LNCAP (cell line): Measurements from ENCODE around the gene ZNF444.

Source experiments
- CTCF ChIP-seq: fragments of 450-650 bp; IDR thresholded peaks from 2 replicates; pipeline ENCODE4 v1.5.1; 2017; ENCODE audit warnings: mild to moderate bottlenecking

The ZNF444 gene

DNA sequence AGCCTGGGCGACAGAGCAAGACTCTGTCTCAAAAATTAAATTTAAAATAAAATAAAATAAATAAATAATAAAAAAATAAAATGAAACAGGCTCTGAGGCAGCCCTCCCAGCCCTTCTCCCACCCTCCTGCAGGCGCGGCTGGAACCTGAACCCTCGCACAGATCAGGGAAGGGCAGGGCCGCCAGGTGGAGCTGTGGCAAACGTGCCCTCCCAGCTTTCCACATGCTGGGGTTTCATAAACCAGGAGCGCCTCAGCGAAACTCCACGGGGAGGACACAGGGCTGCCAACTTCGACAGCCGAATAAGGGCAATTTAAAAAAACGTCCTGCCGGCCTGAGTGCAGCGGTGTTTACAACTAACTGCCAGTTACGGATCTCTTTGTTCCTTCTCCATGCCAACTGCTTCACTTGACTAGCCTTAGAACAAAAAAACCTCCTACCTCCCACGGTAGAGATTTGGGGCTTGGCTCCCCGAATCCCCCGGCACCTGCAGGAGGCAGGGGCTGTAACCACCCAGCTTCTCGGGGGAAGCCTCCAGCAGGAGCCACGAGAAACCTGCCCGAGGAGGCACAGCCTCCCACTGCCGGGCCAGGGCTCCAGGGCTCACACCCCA, 35.9 kb upstream of the ZNF444 start:
- peak; percentile 63 for TF ChIP-seq CTCF

DNA sequence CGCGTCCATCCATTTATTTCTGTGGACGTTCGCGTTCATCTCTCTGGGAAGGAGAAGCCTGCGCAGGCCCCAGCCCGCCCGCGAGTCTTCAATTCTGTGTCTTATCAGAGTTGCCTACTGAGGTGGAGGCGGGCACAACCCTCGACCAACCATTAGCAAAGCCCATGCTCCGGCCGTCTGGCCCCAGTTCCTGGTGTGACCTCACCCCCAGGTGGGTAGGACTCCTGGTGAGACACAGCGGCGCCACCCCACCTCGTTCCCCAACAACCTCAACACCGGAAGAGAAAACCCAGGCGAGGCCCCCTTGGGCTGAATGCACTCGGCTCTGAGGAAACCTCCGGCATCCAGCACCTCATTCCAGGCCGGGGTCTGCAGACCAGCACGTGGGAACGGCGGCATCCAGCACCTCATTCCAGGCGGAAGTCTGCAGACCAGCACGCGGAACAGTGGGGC, 34.7 kb upstream of the ZNF444 start:
- TF ChIP-seq CTCF, result no peak

DNA sequence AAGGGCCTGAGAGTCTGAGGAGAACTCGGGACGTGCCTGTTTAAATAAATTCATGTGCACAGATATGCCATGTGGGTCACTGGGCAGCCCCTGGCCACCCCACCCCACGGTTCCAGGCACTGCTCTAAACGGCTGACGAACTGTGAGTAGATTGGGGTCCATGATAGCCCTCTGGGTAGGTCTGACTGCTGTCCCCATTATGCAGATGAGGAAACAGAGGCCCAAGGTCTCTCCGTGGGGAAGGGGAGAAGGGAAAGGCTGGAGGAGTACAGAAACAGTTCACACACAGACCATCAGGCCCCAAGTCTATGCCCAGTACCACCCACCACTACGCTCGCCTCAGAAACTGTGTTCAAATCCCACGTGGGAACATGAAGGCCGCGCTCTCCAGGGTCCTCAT, 34.1 kb upstream of the ZNF444 start:
- no peak for TF ChIP-seq CTCF

GRCh38 chr19:56107626-56108351, 33.3 kb upstream of the ZNF444 start:
- no peak for TF ChIP-seq CTCF

GRCh38 chr19:56108447-56109195, 32.5 kb upstream of the ZNF444 start:
- no peak for TF ChIP-seq CTCF

DNA sequence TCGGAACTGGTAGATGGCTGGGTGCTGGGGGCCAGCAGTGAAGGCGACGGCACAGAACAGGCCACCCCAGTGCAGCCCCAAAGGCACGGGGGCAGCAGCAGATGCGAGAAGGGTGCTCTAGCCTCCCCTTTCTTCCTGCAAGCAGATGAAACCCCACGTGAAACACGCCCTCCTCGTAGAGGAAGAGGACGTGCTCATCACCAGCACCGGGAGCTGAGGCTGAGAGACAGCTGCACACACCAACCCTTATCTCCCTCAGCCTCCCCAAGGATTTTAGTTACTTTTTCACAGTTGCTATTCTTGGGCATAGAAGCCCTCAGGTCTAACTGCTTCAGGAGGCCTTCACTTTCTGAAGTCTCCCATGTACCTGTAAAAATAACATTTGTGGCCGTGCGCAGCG, 31.9 kb upstream of the ZNF444 start:
- no peak for TF ChIP-seq CTCF

DNA sequence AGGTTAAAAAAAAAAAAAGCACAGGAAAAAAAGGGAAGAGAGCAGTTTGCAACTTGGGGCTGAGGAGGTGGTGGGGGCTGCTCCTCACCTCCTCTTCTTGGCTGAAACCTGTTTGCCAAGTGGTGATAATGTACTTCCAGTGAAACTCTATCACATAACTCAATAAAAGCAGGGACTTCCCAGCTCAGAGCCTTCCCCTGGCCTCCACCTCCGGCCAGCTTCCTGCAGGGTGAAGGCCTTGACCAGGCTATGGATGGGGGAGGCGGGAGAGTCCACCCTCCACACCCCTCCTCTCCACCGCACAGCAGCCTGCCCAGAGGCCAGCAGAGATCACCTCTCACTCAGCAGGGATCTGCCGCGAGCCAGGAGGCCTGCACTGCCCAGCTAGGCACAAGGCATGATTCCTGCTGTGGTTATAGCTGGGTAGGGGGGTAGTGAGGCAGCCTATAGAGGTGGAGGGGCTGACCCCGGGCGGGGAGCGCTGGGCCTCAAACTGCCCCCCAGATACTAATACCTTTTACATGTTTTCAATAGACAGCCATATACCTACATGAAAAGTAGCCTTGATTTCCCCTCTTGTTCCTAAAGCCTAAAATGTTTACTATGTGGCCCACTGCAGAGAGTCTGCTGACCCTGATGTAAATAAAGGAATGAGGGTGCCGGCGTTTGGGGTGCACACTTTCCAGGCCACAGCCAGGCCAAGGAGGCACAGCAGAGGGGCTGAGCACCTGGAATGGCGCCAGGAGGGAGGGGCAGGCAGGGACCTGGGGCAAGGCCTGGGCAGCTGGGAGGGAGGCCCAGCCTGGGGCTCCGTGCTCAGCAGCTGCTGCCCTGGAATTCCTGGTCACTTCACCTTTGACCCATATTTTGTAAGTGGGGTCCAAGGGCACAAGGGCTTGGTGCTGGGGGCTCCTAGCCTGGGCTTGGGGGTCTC, 30.3 kb upstream of the ZNF444 start:
- no peak for TF ChIP-seq CTCF
